ENCODE measurements around the gene UBE2S. TPM values are rescaled to one million over a fixed set of nuclear protein-coding genes. Genes with fewer than 3 reads are reported as not detected.
A peak's percentile ranks its signal among the peaks of the same experiment; 100 is the strongest.

The UBE2S gene
- total RNA-seq, 2 donors from 2014 or later, result 202 to 246 TPM

GRCh38 chr19:55389386-55390317 lies 17.9 kb downstream of the UBE2S start:
- Histone ChIP-seq H3K4me1 (ENCODE audit: control insufficient read depth, insufficient read depth, low read length) (peaks cover 21% of the 10 kb centered on the region), H3K9ac (ENCODE audit: extremely low read depth, low read length, poor library complexity, severe bottlenecking) (no peak overlapping the region), H3K9me3 (ENCODE audit: control insufficient read depth, low read length) (no peaks in the 10 kb centered on the region), H3K4me3 (ENCODE audit: low read length) (no peak overlapping the region), H3K27ac (ENCODE audit: low read depth, low read length) (no peak overlapping the region), H3K27me3 (ENCODE audit: control insufficient read depth, insufficient read depth, low read length, poor library complexity, severe bottlenecking) (no peaks in the 10 kb centered on the region), H3K36me3 (ENCODE audit: control insufficient read depth, insufficient read depth, low read length) (peaks cover 49% of the 10 kb centered on the region)
- DNase-seq, result no peak
- Mint-ChIP-seq H3K9me3 (no peaks in the 10 kb centered on the region), H3K4me3 (no peak overlapping the region), H3K4me1 (peaks cover 42% of the 10 kb centered on the region), H3K36me3 (ENCODE audit: low read depth) (peaks cover 43% of the 10 kb centered on the region), H3K27ac (peak overlapping the region; percentile 44), H3K27me3 (ENCODE audit: insufficient read depth) (no peaks in the 10 kb centered on the region)
- no peak for TF ChIP-seq CTCF (conservative IDR thresholded peaks at IDR 0.05)
- WGBS, 2 experiments (ENCODE audit: insufficient coverage in 1 of 2, insufficient read length in 1 of 2), result 85 to 87% methylated on average over 15 to 21 of the region's 21 CpGs

GRCh38 chr19:55387736-55388497 lies 19.7 kb downstream of the UBE2S start:
- Histone ChIP-seq H3K27ac (ENCODE audit: low read depth, low read length) (no peak overlapping the region), H3K9me3 (ENCODE audit: control insufficient read depth, low read length) (no peaks in the 10 kb centered on the region), H3K27me3 (ENCODE audit: control insufficient read depth, insufficient read depth, low read length, poor library complexity, severe bottlenecking) (no peaks in the 10 kb centered on the region), H3K4me1 (ENCODE audit: control insufficient read depth, insufficient read depth, low read length) (peaks cover 21% of the 10 kb centered on the region), H3K36me3 (ENCODE audit: control insufficient read depth, insufficient read depth, low read length) (peaks cover 49% of the 10 kb centered on the region), H3K9ac (ENCODE audit: extremely low read depth, low read length, poor library complexity, severe bottlenecking) (no peak overlapping the region), H3K4me3 (ENCODE audit: low read length) (peak overlapping the region; percentile 99)
- no peak for TF ChIP-seq CTCF (conservative IDR thresholded peaks at IDR 0.05)
- Mint-ChIP-seq H3K4me1 (peaks cover 46% of the 10 kb centered on the region), H3K4me3 (peak overlapping the region; percentile 98), H3K36me3 (ENCODE audit: low read depth) (peaks cover 43% of the 10 kb centered on the region), H3K27ac (no peak overlapping the region), H3K27me3 (ENCODE audit: insufficient read depth) (no peaks in the 10 kb centered on the region), H3K9me3 (no peaks in the 10 kb centered on the region)
- DNase-seq, result no peak
- 92 to 93% methylated on average over 10 to 24 of the region's 24 CpGs for WGBS, 2 experiments (ENCODE audit: insufficient coverage in 1 of 2, insufficient read length in 1 of 2)

GRCh38 chr19:55386493-55386971 lies 21.1 kb downstream of the UBE2S start:
- peak overlapping the region; percentile 97 for H3K27ac Mint-ChIP-seq
- Histone ChIP-seq H3K4me1 (ENCODE audit: control insufficient read depth, insufficient read depth, low read length) (peaks cover 21% of the 10 kb centered on the region), H3K36me3 (ENCODE audit: control insufficient read depth, insufficient read depth, low read length) (peaks cover 49% of the 10 kb centered on the region), H3K9ac (ENCODE audit: extremely low read depth, low read length, poor library complexity, severe bottlenecking) (peak overlapping the region; percentile 88), H3K4me3 (ENCODE audit: low read length) (peak overlapping the region; percentile 99), H3K27ac (ENCODE audit: low read depth, low read length) (no peak overlapping the region), H3K9me3 (ENCODE audit: control insufficient read depth, low read length) (peaks cover 3% of the 10 kb centered on the region), H3K27me3 (ENCODE audit: control insufficient read depth, insufficient read depth, low read length, poor library complexity, severe bottlenecking) (no peaks in the 10 kb centered on the region)
- peak overlapping the region; percentile 98 for H3K4me3 Mint-ChIP-seq
- DNase-seq, result no peak
- peaks cover 43% of the 10 kb centered on the region for H3K4me1 Mint-ChIP-seq
- peaks cover 12% of the 10 kb centered on the region for H3K27me3 Mint-ChIP-seq (ENCODE audit: insufficient read depth)
- no peak for TF ChIP-seq CTCF (conservative IDR thresholded peaks at IDR 0.05)
- no peaks in the 10 kb centered on the region for H3K9me3 Mint-ChIP-seq
- peaks cover 43% of the 10 kb centered on the region for H3K36me3 Mint-ChIP-seq (ENCODE audit: low read depth)
- 3 to 5% methylated on average over 8 to 33 of the region's 33 CpGs for WGBS, 2 experiments (ENCODE audit: insufficient coverage in 1 of 2, insufficient read length in 1 of 2)

Data from endodermal cell (in vitro differentiated cells).